Glutamatergic neuron (in vitro differentiated cells): ENCODE results near the gene KIAA0825. TPM values are rescaled to one million over a fixed set of nuclear protein-coding genes. Genes with fewer than 3 reads are reported as not detected.

Experiments used
- DNase-seq: peaks from one replicate; pipeline ENCODE4 v3.0.0; 2022
- H3K27ac Mint-ChIP-seq: one replicate; pipeline ENCODE4 v1.8.0; 2020; ENCODE audit warnings: mild to moderate bottlenecking, mixed read lengths, inconsistent platforms; ENCODE audit not compliant: unreplicated experiment
- H3K27me3 Mint-ChIP-seq: one replicate; pipeline ENCODE4 v1.8.0; 2020; ENCODE audit warnings: mild to moderate bottlenecking, moderate library complexity, mixed read lengths, inconsistent platforms; ENCODE audit not compliant: unreplicated experiment
- H3K36me3 Mint-ChIP-seq: one replicate; pipeline ENCODE4 v1.8.0; 2020; ENCODE audit warnings: mild to moderate bottlenecking, mixed read lengths, inconsistent platforms; ENCODE audit not compliant: unreplicated experiment
- H3K4me1 Mint-ChIP-seq: one replicate; pipeline ENCODE4 v1.8.0; 2020; ENCODE audit warnings: mild to moderate bottlenecking, low read depth, mixed read lengths, inconsistent platforms; ENCODE audit not compliant: unreplicated experiment
- H3K4me3 Mint-ChIP-seq: one replicate; pipeline ENCODE4 v1.8.0; 2020; ENCODE audit warnings: mild to moderate bottlenecking, mixed read lengths, inconsistent platforms; ENCODE audit not compliant: unreplicated experiment
- H3K9me3 Mint-ChIP-seq: one replicate; pipeline ENCODE4 v1.8.0; 2020; ENCODE audit warnings: mild to moderate bottlenecking, moderate library complexity, mixed read lengths, inconsistent platforms; ENCODE audit not compliant: unreplicated experiment
- CTCF ChIP-seq: fragments of 200-600 bp; sonication (generic); IDR thresholded peaks from one replicate; pipeline ENCODE4 v1.5.0; 2021; ENCODE audit not compliant: partially characterized antibody, unreplicated experiment
- total RNA-seq: library from RNA; stranded (reverse); fragmentation: NEBNext Ultra II Directional; extraction: Animal tissue kit (Norgen Biotek cat#: 25700); gene quantifications from one replicate; pipeline ENCODE4 v1.2.1, GENCODE V29; 2021; ENCODE audit not compliant: unreplicated experiment

The KIAA0825 gene
- total RNA-seq, 1 donor from 2014 or later: 1.2 TPM

DNA sequence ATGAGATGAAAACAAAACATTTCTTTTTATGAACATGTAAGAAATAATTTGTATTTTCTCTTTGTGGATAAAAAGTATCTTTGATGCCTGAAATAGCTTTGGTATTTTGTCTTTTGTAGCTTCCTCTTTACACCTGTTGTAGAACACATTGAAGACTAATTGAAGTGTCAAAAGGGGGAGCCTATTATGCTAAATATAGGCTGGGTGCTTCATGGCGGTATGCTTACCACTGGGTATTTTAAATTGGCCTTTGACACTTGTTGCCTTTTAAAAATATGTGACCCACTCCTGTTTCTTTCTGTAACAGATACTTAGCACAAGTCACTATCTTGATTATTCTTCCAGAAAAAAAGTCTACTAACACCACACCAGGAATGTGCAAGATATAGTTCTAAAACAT lies 226.4 kb downstream of the KIAA0825 start:
- no peak overlapping the region for H3K4me3 Mint-ChIP-seq
- H3K27me3 Mint-ChIP-seq: no peaks in the 10 kb centered on the region
- no peak overlapping the region for H3K27ac Mint-ChIP-seq
- no peaks in the 10 kb centered on the region for H3K36me3 Mint-ChIP-seq
- TF ChIP-seq CTCF: no peak
- DNase-seq: no peak
- no peaks in the 10 kb centered on the region for H3K9me3 Mint-ChIP-seq
- H3K4me1 Mint-ChIP-seq: no peaks in the 10 kb centered on the region

DNA sequence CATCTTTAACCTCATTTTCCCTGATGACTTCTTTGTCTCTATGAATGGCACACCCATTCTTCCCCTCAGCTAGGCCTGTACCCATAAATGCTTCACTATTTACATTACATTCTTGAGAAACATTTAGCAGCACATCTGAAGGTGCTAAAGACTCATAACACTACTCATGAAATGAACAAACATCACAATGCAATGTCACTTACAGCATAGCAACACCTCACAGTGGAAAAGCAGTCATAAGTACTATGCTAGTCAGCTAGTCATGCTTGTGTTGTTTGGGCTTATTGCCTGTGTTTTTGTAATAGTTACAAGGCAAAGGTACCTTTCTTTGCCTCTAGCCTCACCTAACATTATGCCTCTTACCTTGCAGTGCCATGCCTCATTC lies 228.9 kb downstream of the KIAA0825 start:
- Mint-ChIP-seq H3K36me3 (no peaks in the 10 kb centered on the region), H3K4me1 (peaks cover 2% of the 10 kb centered on the region), H3K9me3 (no peaks in the 10 kb centered on the region), H3K4me3 (no peak overlapping the region), H3K27me3 (no peaks in the 10 kb centered on the region), H3K27ac (no peak overlapping the region)
- no peak for TF ChIP-seq CTCF
- no peak for DNase-seq

GRCh38 chr5:94388773-94389514 lies 229.5 kb downstream of the KIAA0825 start:
- no peak for TF ChIP-seq CTCF
- Mint-ChIP-seq H3K36me3 (no peaks in the 10 kb centered on the region), H3K27me3 (no peaks in the 10 kb centered on the region), H3K4me1 (peaks cover 2% of the 10 kb centered on the region), H3K27ac (no peak overlapping the region), H3K9me3 (no peaks in the 10 kb centered on the region), H3K4me3 (no peak overlapping the region)
- DNase-seq: no peak

- Mint-ChIP-seq H3K36me3 (no peaks in the 10 kb centered on the region), H3K27ac (no peak overlapping the region), H3K4me1 (peaks cover 2% of the 10 kb centered on the region), H3K27me3 (no peaks in the 10 kb centered on the region), H3K4me3 (no peak overlapping the region), H3K9me3 (no peaks in the 10 kb centered on the region)
- TF ChIP-seq CTCF: no peak
- DNase-seq: no peak
These were observed 232.6 kb downstream of the KIAA0825 start for GRCh38 chr5:94385767-94386166.

- no peaks in the 10 kb centered on the region for H3K36me3 Mint-ChIP-seq
- no peak overlapping the region for H3K4me3 Mint-ChIP-seq
- H3K9me3 Mint-ChIP-seq: no peaks in the 10 kb centered on the region
- no peak for TF ChIP-seq CTCF
- H3K27ac Mint-ChIP-seq: no peak overlapping the region
- H3K27me3 Mint-ChIP-seq: no peaks in the 10 kb centered on the region
- H3K4me1 Mint-ChIP-seq: no peaks in the 10 kb centered on the region
- no peak for DNase-seq
These were observed 240.3 kb downstream of the KIAA0825 start for GRCh38 chr5:94378062-94378461.
